ENCODE results near the gene CACNA2D4.

Gene CACNA2D4

GRCh38 chr12:1865284-1865866 is 53.1 kb downstream of the CACNA2D4 start:
- DNase-seq = no peak
- Histone ChIP-seq H3K4me3 (ENCODE audit: low read depth, low read length) (no peak overlapping the region), H3K27me3 (no peaks in the 10 kb centered on the region; the same call in 1 of the 2 replicates), H3K9me3 (no peaks in the 10 kb centered on the region), H3K4me1 (no peaks in the 10 kb centered on the region), H3K36me3 (no peaks in the 10 kb centered on the region)
- TF ChIP-seq CTCF (IDR thresholded peaks at IDR 0.05; ENCODE audit: low read depth, low read length) = no peak

- H3K27me3 ChIP-seq = no peaks in the 10 kb centered on the region; the same call in 1 of the 2 replicates
- TF ChIP-seq CTCF (IDR thresholded peaks at IDR 0.05; ENCODE audit: low read depth, low read length) = no peak
- DNase-seq = no peak
- no peaks in the 10 kb centered on the region for H3K4me1 ChIP-seq
- H3K9me3 ChIP-seq = no peaks in the 10 kb centered on the region
- no peaks in the 10 kb centered on the region for H3K36me3 ChIP-seq
- H3K4me3 ChIP-seq (ENCODE audit: low read depth, low read length) = no peak overlapping the region
Measured at GRCh38 chr12:1864867-1865266, 53.6 kb downstream of the CACNA2D4 start.

- DNase-seq = no peak
- Histone ChIP-seq H3K36me3 (no peaks in the 10 kb centered on the region), H3K4me1 (no peaks in the 10 kb centered on the region), H3K9me3 (no peaks in the 10 kb centered on the region), H3K27me3 (no peaks in the 10 kb centered on the region; the same call in 1 of the 2 replicates), H3K4me3 (ENCODE audit: low read depth, low read length) (no peak overlapping the region)
- TF ChIP-seq CTCF (IDR thresholded peaks at IDR 0.05; ENCODE audit: low read depth, low read length) = no peak
Measured at GRCh38 chr12:1864456-1864855, 54.0 kb downstream of the CACNA2D4 start.

- no peak for DNase-seq
- no peaks in the 10 kb centered on the region for H3K36me3 ChIP-seq
- H3K27me3 ChIP-seq = no peaks in the 10 kb centered on the region; the same call in 1 of the 2 replicates
Measured at GRCh38 chr12:1863823-1864222, 54.6 kb downstream of the CACNA2D4 start.

GRCh38 chr12:1862973-1863372 is 55.5 kb downstream of the CACNA2D4 start:
- no peaks in the 10 kb centered on the region; the same call in 1 of the 2 replicates for H3K27me3 ChIP-seq
- no peaks in the 10 kb centered on the region for H3K4me1 ChIP-seq
- H3K4me3 ChIP-seq (ENCODE audit: low read depth, low read length) = no peak overlapping the region
- no peak for TF ChIP-seq CTCF (IDR thresholded peaks at IDR 0.05; ENCODE audit: low read depth, low read length)
- H3K9me3 ChIP-seq = no peaks in the 10 kb centered on the region
- H3K36me3 ChIP-seq = no peaks in the 10 kb centered on the region
- no peak for DNase-seq

More at GRCh38 chr12:1863823-1864222, 54.6 kb downstream of the CACNA2D4 start:
- no peak overlapping the region for H3K4me3 ChIP-seq (ENCODE audit: low read depth, low read length)
- no peak for TF ChIP-seq CTCF (IDR thresholded peaks at IDR 0.05; ENCODE audit: low read depth, low read length)
- H3K9me3 ChIP-seq = no peaks in the 10 kb centered on the region
- H3K4me1 ChIP-seq = no peaks in the 10 kb centered on the region

- Histone ChIP-seq H3K4me1 (no peaks in the 10 kb centered on the region), H3K27me3 (no peaks in the 10 kb centered on the region), H3K9me3 (peaks cover 8% of the 10 kb centered on the region; the same call in 1 of the 2 replicates), H3K36me3 (no peaks in the 10 kb centered on the region), H3K4me3 (ENCODE audit: low read depth, low read length) (no peak overlapping the region)
- DNase-seq = no peak
- TF ChIP-seq CTCF (IDR thresholded peaks at IDR 0.05; ENCODE audit: low read depth, low read length) = no peak
Measured at GRCh38 chr12:1859643-1860042, 58.8 kb downstream of the CACNA2D4 start.

Measured in BE2C (cell line).